HUES48 (cell line): Measurements from ENCODE around the gene SDK2.

Source experiments
- H3K27ac ChIP-seq: one replicate; pipeline ENCODE4 v1.7.0; 2013; ENCODE audit warnings: low read depth, low read length, inconsistent platforms
- H3K27me3 ChIP-seq: 2 replicates; pipeline ENCODE4 v1.6.1; 2013; ENCODE audit warnings: mild to moderate bottlenecking, low read length; ENCODE audit not compliant: control insufficient read depth, insufficient read depth
- H3K36me3 ChIP-seq: 2 replicates; pipeline ENCODE4 v1.6.1; 2013; ENCODE audit warnings: low read length; ENCODE audit not compliant: control insufficient read depth, insufficient read depth
- H3K4me1 ChIP-seq: 2 replicates; pipeline ENCODE4 v1.6.1; 2013; ENCODE audit warnings: mild to moderate bottlenecking, low read length; ENCODE audit not compliant: control insufficient read depth, insufficient read depth
- H3K4me3 ChIP-seq: 2 replicates; pipeline ENCODE4 v1.5.1; 2013; ENCODE audit warnings: mild to moderate bottlenecking, low read depth, low read length
- H3K9ac ChIP-seq: 2 replicates; pipeline ENCODE4 v1.6.1; 2013; ENCODE audit warnings: mild to moderate bottlenecking, low read depth, low read length, moderate library complexity
- H3K9me3 ChIP-seq: 2 replicates; pipeline ENCODE4 v1.6.1; 2013; ENCODE audit warnings: low read length; ENCODE audit not compliant: control insufficient read depth, insufficient read depth

Gene SDK2

GRCh38 chr17:73642659-73643000 lies 1.6 kb downstream of the SDK2 start:
- Histone ChIP-seq H3K36me3 (no peaks in the 10 kb centered on the region), H3K27me3 (peaks cover 64% of the 10 kb centered on the region), H3K9ac (no peak overlapping the region), H3K4me3 (peak overlapping the region; percentile 79), H3K4me1 (peaks cover 21% of the 10 kb centered on the region; the same call in 1 of the 2 replicates), H3K9me3 (no peaks in the 10 kb centered on the region), H3K27ac (no peak overlapping the region)

- peaks cover 58% of the 10 kb centered on the region for H3K27me3 ChIP-seq
- H3K4me3 ChIP-seq: 0 out of 2 replicates have a peak overlapping the region, but pooled peaks have one; percentile 79
- H3K4me1 ChIP-seq: peaks cover 20% of the 10 kb centered on the region; the same call in 1 of the 2 replicates
- no peak overlapping the region for H3K27ac ChIP-seq
- no peak overlapping the region for H3K9ac ChIP-seq
- no peaks in the 10 kb centered on the region for H3K9me3 ChIP-seq
- H3K36me3 ChIP-seq: no peaks in the 10 kb centered on the region
Measured at GRCh38 chr17:73641826-73642600, 2.2 kb downstream of the SDK2 start.

DNA sequence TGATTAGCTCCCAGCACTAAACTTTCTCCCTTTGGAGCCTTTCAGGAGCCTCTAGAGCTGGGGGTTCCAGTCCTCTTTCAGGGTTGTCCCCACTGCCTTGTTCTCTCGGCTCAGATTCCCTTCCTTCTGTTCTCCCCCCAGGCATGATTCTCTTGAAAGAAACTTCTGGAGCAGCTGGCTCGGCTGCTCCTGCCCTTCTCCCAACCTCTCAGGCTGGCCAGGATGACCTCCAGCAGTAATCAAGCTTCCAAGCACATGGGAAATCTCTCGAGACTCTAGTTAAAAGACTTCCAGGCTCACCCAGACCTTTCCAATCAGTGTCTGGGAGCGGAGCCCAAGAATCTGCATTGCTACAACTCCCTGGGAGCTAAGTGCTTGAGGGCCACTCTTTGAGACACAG lies 3.6 kb downstream of the SDK2 start:
- H3K9me3 ChIP-seq: no peaks in the 10 kb centered on the region
- no peaks in the 10 kb centered on the region for H3K36me3 ChIP-seq
- H3K27me3 ChIP-seq: peaks cover 45% of the 10 kb centered on the region
- no peak overlapping the region for H3K27ac ChIP-seq
- peaks cover 9% of the 10 kb centered on the region; the same call in 1 of the 2 replicates for H3K4me1 ChIP-seq
- H3K9ac ChIP-seq: no peak overlapping the region
- H3K4me3 ChIP-seq: no peak overlapping the region

- Histone ChIP-seq H3K27ac (no peak overlapping the region), H3K4me3 (no peak overlapping the region), H3K27me3 (peaks cover 40% of the 10 kb centered on the region), H3K9me3 (no peaks in the 10 kb centered on the region), H3K36me3 (no peaks in the 10 kb centered on the region), H3K4me1 (peaks cover 6% of the 10 kb centered on the region; the same call in 1 of the 2 replicates), H3K9ac (no peak overlapping the region)
Measured at GRCh38 chr17:73639932-73640331, 4.3 kb downstream of the SDK2 start.

DNA sequence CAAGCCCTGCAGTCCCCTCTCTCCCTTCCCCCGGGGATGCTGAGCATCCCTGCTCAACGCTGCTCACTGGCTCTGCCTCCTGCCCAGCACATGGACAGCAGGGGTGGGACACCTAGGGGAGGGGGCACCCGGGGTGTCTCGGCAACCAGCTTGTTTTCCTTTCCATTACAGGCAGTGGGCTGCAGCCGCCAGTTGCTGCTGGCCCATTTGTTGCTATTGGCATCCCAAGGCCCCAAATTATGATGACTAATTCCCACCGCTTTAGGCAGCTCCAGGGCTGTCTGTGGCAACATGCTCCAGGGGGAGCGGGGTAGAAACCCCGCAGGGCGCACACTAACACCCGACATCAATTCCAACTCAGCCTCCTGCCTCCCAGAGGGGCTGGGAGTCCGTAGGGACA lies 4.9 kb downstream of the SDK2 start:
- Histone ChIP-seq H3K27me3 (peaks cover 35% of the 10 kb centered on the region), H3K27ac (no peak overlapping the region), H3K9me3 (no peaks in the 10 kb centered on the region), H3K9ac (no peak overlapping the region), H3K4me3 (no peak overlapping the region), H3K36me3 (no peaks in the 10 kb centered on the region), H3K4me1 (peaks cover 6% of the 10 kb centered on the region; the same call in 1 of the 2 replicates)

GRCh38 chr17:73638556-73638955 lies 5.7 kb downstream of the SDK2 start:
- Histone ChIP-seq H3K4me3 (no peak overlapping the region), H3K9ac (no peak overlapping the region), H3K4me1 (peaks cover 6% of the 10 kb centered on the region; the same call in 1 of the 2 replicates), H3K27ac (no peak overlapping the region), H3K36me3 (no peaks in the 10 kb centered on the region), H3K27me3 (peaks cover 27% of the 10 kb centered on the region), H3K9me3 (no peaks in the 10 kb centered on the region)

GRCh38 chr17:73637866-73638265 lies 6.4 kb downstream of the SDK2 start:
- Histone ChIP-seq H3K4me3 (no peak overlapping the region), H3K4me1 (peaks cover 6% of the 10 kb centered on the region; the same call in 1 of the 2 replicates), H3K9me3 (no peaks in the 10 kb centered on the region), H3K27ac (no peak overlapping the region), H3K27me3 (peaks cover 21% of the 10 kb centered on the region), H3K36me3 (no peaks in the 10 kb centered on the region), H3K9ac (no peak overlapping the region)

GRCh38 chr17:73635101-73635817 lies 9.0 kb downstream of the SDK2 start:
- no peaks in the 10 kb centered on the region for H3K27me3 ChIP-seq
- no peak overlapping the region for H3K9ac ChIP-seq
- H3K36me3 ChIP-seq: no peaks in the 10 kb centered on the region
- H3K27ac ChIP-seq: no peak overlapping the region
- H3K9me3 ChIP-seq: no peaks in the 10 kb centered on the region
- H3K4me1 ChIP-seq: no peaks in the 10 kb centered on the region
- no peak overlapping the region for H3K4me3 ChIP-seq

DNA sequence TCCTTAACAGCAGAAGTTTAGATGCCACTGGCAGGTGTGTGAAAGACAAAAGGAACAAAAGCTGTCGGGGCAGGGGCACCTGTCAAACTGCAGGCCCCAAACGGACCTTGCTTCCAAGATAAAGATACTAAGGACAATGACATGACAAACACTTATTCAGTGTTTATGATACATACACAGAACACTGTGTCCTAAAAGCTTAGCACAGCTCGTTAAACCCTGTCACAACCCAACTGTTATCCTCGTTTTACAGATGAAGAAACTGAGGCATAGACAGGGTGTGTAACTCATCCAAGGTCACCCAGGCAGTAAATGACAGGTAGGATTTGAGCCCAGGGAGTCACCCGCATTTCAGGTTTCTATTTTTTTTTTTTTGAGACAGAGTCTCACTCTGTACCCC lies 9.6 kb downstream of the SDK2 start:
- no peak overlapping the region for H3K9ac ChIP-seq
- H3K4me1 ChIP-seq: no peaks in the 10 kb centered on the region
- no peak overlapping the region for H3K27ac ChIP-seq
- no peak overlapping the region for H3K4me3 ChIP-seq
- no peaks in the 10 kb centered on the region for H3K27me3 ChIP-seq
- no peaks in the 10 kb centered on the region for H3K36me3 ChIP-seq
- no peaks in the 10 kb centered on the region for H3K9me3 ChIP-seq

DNA sequence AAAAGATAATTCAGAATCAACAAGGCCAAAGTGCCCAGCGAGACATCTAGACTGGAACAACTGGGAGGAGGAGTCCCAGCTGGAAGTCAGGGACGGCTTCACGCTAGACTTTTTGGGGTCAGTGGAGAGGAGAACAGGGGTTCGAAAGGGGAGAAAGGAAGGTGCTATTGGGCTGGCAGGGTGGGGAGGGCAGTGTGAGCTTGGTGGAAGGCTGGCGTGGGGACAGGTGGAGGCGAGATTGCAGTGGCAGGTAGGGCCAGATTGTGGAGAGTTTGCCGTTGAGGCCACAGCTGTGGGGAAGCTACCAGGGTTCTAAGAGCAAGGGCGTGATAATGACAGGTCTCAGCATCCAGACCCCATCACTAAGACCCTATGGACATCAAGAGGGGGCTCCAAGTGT lies 10.5 kb downstream of the SDK2 start:
- Histone ChIP-seq H3K9me3 (no peaks in the 10 kb centered on the region), H3K4me1 (no peaks in the 10 kb centered on the region; the same call in 1 of the 2 replicates), H3K27me3 (no peaks in the 10 kb centered on the region), H3K4me3 (no peak overlapping the region), H3K36me3 (no peaks in the 10 kb centered on the region), H3K9ac (no peak overlapping the region), H3K27ac (no peak overlapping the region)

DNA sequence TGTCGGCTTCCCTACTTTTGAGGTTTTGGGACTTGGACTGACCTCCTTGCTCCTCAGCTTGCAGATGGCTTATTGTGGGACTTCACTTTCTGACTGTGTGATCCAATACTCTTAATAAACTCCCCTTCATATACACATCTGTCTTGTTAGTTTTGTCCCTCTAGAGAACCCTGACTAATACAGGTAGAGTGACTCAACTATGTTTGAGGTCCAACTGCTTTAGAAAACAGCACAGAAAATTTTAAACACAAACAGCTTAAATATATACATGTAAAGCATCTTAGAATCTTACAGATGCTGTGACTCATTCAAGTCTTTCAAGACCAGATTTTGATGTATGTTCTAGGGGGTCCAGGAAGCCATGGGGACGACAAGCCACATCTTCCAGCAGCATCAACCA lies 11.7 kb downstream of the SDK2 start:
- Histone ChIP-seq H3K4me1 (no peaks in the 10 kb centered on the region; the same call in 1 of the 2 replicates), H3K36me3 (no peaks in the 10 kb centered on the region), H3K27ac (no peak overlapping the region), H3K9ac (no peak overlapping the region), H3K27me3 (no peaks in the 10 kb centered on the region), H3K4me3 (no peak overlapping the region), H3K9me3 (no peaks in the 10 kb centered on the region)
